ENCODE results near the gene RAPGEF2.
"Not testable (repeated sequence)": the region's sequence is repeated elsewhere in the genome, so short reads cannot be mapped to it uniquely, and the experiment has no call there.

The RAPGEF2 gene

GRCh38 chr4:159158083-159158617 lies 55.3 kb downstream of the RAPGEF2 start:
- no peak for FAIRE-seq
- no peak for DNase-seq (ENCODE audit: insufficient read length, low spot score)

DNA sequence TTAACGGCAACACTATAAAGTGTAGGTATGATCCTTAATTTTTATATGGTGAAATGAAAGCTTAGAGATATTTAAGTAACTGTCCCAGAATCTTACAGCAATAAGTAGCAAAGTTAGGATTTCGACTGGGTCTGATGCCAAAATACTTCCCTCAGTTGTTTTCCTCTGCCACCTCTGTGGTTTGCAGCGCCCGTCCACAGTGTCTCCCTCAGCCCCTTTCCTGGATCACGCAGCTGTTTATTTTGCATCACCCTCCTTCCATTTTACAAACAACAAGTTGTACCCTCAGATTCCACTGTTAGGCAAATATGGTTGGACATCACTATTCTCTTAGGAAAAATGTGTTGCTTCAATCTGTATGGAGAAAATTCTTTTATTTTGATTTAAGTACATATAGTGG lies 56.1 kb downstream of the RAPGEF2 start:
- no peak for DNase-seq (ENCODE audit: insufficient read length, low spot score)
- no peak for FAIRE-seq

DNA sequence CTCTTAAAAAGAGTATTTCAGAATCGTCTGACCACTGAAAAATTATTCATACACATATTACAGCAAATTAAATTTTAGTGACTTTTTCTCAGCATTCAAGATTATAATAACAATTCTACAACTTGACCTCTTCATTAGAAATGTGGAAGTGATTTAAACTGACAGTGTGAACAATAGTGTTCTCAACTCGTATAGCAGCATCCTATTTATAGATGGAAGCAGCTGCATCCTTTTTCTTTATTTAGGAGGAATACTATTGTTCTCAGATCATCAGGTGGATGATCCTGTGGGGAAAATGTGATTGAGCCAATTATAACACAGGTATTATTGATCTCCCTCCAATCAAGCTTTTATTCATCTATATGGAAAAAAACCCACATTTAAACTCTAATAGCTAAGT lies 56.7 kb downstream of the RAPGEF2 start:
- FAIRE-seq (no peak), DNase-seq (ENCODE audit: insufficient read length, low spot score) (no peak)

- FAIRE-seq (no peak), DNase-seq (ENCODE audit: insufficient read length, low spot score) (no peak)
Observed at GRCh38 chr4:159160242-159160641, 57.4 kb downstream of the RAPGEF2 start.

DNA sequence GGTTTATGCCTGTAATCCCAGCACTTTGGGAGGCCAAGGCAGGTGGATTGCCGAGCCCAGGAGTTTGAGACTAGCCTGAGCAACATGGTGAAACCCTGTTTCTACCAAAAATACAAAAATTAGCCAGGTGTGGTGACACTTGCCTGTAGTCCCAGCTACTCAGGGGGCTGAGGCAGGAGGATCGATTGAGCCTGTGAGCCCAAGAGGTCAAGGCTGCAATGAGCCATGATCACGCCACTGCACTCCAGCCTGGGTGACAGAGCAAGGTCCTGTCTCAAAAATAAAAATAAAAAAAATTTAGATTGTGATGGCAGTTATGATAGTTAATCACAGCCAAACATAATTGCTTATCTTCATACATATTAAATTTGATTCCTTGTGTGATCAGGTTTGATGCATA lies 58.6 kb downstream of the RAPGEF2 start:
- DNase-seq (ENCODE audit: insufficient read length, low spot score); FAIRE-seq: not testable (repeated sequence)

DNA sequence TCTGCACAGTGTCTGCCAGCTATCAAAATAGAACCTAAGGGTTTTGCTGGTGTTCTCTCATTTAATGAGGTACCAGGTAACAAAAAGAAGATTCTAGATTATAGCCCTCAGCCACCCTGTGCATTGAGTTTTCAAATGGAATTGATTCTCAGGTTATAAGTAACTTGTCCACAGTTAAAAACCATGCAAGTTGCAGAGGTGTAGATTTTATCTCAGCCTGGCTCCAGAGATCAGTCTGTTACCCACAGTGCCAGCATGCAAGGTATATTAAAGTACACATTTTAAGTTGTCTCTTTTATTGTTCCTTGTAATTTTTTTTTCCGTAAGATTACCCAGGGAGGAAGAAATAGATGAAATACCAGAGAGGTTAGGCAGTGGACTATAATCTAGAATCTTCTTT lies 59.7 kb downstream of the RAPGEF2 start:
- FAIRE-seq: no peak
- no peak for DNase-seq (ENCODE audit: insufficient read length, low spot score)

GRCh38 chr4:159163521-159163920 lies 60.6 kb downstream of the RAPGEF2 start:
- FAIRE-seq: no peak
- DNase-seq (ENCODE audit: insufficient read length, low spot score): no peak

- no peak for DNase-seq (ENCODE audit: insufficient read length, low spot score)
- no peak for FAIRE-seq
Observed at GRCh38 chr4:159169404-159170302, 66.8 kb downstream of the RAPGEF2 start.

- DNase-seq (ENCODE audit: insufficient read length, low spot score) (no peak), FAIRE-seq (no peak)
Observed at GRCh38 chr4:159171287-159171686, 68.4 kb downstream of the RAPGEF2 start.

DNA sequence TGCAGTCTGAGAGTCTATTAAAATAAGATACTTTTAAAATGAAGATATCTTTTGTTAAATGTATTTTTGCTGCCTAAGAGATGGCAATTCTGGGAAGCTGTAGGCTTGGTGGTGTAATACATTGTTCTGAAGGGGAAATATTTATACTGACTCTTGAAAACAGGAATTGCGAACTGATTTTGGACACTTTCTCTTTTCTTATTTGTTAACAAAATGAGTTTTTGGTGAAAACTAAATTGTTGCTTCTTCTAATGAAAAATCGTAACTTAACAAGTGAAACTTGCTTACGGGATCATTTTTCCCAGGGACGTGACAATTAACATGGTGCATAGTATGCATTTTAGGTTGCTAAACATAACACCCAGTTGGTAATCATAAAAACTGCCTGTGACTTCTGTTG lies 71.0 kb downstream of the RAPGEF2 start:
- FAIRE-seq (no peak), DNase-seq (ENCODE audit: insufficient read length, low spot score) (no peak)

- DNase-seq (ENCODE audit: insufficient read length, low spot score): no peak
- FAIRE-seq: no peak
Observed at GRCh38 chr4:159174645-159175084, 71.8 kb downstream of the RAPGEF2 start.

- DNase-seq (ENCODE audit: insufficient read length, low spot score) (peak; percentile 69), FAIRE-seq (peak; percentile 77)
Observed at GRCh38 chr4:159175085-159175988, 72.5 kb downstream of the RAPGEF2 start.

- FAIRE-seq (no peak), DNase-seq (ENCODE audit: insufficient read length, low spot score) (no peak)
Observed at GRCh38 chr4:159175989-159176375, 73.1 kb downstream of the RAPGEF2 start.

GRCh38 chr4:159177265-159178150 lies 74.6 kb downstream of the RAPGEF2 start:
- FAIRE-seq (no peak), DNase-seq (ENCODE audit: insufficient read length, low spot score) (no peak)

- peak; percentile 7 for DNase-seq (ENCODE audit: insufficient read length, low spot score)
- peak; percentile 4 for FAIRE-seq
Observed at GRCh38 chr4:159178151-159178546, 75.3 kb downstream of the RAPGEF2 start.

DNA sequence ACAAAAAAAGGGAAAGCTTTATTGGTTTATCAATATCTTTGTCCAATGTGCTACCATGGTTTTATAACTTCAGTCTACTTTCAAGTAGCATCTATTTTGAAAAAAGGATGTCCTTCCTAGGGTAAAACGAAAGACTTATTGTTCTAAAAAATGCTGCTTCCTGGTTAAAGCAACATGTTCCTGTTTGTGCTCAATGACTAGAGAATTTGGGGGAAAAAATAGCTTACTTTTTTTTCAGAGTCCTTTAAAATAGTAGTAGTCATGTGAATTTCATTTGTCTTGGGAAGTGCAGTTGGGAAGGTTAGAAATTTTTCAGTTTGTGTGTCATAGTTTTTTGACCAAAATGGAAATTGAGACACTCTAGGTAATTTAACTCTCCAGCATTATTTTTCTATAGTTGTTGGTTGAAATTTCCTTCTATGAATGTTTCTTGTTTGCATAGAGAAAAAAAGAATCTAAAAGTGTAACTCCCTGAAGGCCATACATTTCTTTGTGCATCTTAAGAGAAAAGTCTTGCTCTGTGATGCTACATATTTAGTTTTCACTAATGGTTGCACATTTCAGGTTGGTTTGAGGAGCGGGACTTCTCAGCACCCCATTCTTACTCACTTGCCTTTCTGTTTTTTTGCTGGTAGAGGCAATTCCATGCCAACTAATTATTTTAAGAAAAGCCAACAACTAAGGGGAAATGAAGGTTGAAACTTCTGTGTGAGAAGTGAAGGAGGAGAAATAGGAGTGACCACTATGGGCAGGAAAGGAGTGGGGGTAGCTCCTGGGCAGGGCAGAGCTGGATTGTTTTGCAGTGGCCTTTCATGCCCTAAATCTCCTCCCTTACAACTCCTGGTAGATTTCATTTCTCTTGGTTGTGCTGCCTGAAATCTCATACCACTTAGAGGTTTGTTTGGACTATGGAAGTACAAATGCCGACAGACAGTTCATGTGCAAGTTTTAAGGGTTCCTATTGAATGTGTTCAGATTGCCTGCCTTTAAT lies 76.4 kb downstream of the RAPGEF2 start:
- FAIRE-seq: no peak
- no peak for DNase-seq (ENCODE audit: insufficient read length, low spot score)

GRCh38 chr4:159183885-159184605 lies 81.2 kb downstream of the RAPGEF2 start:
- FAIRE-seq: not testable (repeated sequence)

DNA sequence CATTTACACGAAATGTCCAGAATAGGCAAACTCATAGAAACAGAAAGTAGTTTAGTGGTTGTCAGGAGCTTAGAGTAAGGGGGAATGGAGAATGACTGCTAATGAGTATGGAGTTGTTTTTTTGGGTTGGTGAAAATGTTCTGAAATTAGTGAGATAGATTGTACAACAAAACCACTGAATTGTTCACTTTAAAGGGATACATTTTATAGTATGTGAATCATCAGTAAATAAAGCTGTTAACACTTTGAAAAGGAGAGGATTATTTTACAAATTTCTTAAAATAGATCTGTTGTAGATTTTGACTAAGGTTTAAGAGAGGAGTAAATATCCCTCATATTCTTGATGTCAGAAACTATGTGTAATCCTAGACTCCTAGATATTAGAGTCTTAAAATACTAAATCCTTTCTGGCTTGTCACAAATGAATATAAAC lies 82.7 kb downstream of the RAPGEF2 start:
- DNase-seq (ENCODE audit: insufficient read length, low spot score) (no peak), FAIRE-seq (no peak)

More at GRCh38 chr4:159183885-159184605, 81.2 kb downstream of the RAPGEF2 start:
- not testable (repeated sequence) for DNase-seq (ENCODE audit: insufficient read length, low spot score)
